ENCODE data around the gene RTN4R.
A peak's percentile ranks its signal among the peaks of the same experiment; 100 is the strongest.

Gene RTN4R

GRCh38 chr22:20302438-20303228, 34.5 kb upstream of the RTN4R start:
- H4K20me1 ChIP-seq (ENCODE audit: control insufficient read depth, insufficient read depth, low read depth, low read length) = no peaks in the 10 kb centered on the region
- H3K4me1 ChIP-seq (ENCODE audit: control insufficient read depth, low read length) = peaks cover 9% of the 10 kb centered on the region; the same call in 1 of the 2 replicates
- H3K4me3 ChIP-seq (ENCODE audit: low read length) = no peak overlapping the region
- no peak for TF ChIP-seq EZH2phosphoT487 (IDR thresholded peaks at IDR 0.05; ENCODE audit: borderline replicate concordance, low read length)
- no peak for TF ChIP-seq CTCF (IDR thresholded peaks at IDR 0.05; ENCODE audit: low read depth, low read length, poor library complexity, severe bottlenecking)
- no peaks in the 10 kb centered on the region for H3K9me2 ChIP-seq (replicated peaks; ENCODE audit: control insufficient read depth, low read length)
- H3K4me2 ChIP-seq (ENCODE audit: low read length) = no peak overlapping the region
- H3K27me3 ChIP-seq (ENCODE audit: control insufficient read depth, low read length) = peaks cover 5% of the 10 kb centered on the region; the same call in 1 of the 2 replicates
- no peak overlapping the region for H3K27ac ChIP-seq (ENCODE audit: low read depth, low read length)
- H3F3A ChIP-seq (ENCODE audit: control insufficient read depth, insufficient read depth) = no peaks in the 10 kb centered on the region
- no peaks in the 10 kb centered on the region for H3K9me3 ChIP-seq (ENCODE audit: control insufficient read depth, insufficient read depth, low read length)
- no peaks in the 10 kb centered on the region for H3K79me2 ChIP-seq (ENCODE audit: control insufficient read depth, low read length)
- no peaks in the 10 kb centered on the region for H3K36me3 ChIP-seq (ENCODE audit: control insufficient read depth, low read length)

- no peaks in the 10 kb centered on the region for H3K79me2 ChIP-seq (ENCODE audit: control insufficient read depth, low read length)
- no peaks in the 10 kb centered on the region for H3K9me2 ChIP-seq (replicated peaks; ENCODE audit: control insufficient read depth, low read length)
- H3K4me1 ChIP-seq (ENCODE audit: control insufficient read depth, low read length) = peaks cover 9% of the 10 kb centered on the region; the same call in 1 of the 2 replicates
- H4K20me1 ChIP-seq (ENCODE audit: control insufficient read depth, insufficient read depth, low read depth, low read length) = no peaks in the 10 kb centered on the region
- H3K36me3 ChIP-seq (ENCODE audit: control insufficient read depth, low read length) = no peaks in the 10 kb centered on the region
- H3K4me3 ChIP-seq (ENCODE audit: low read length) = peak overlapping the region; percentile 79
- peak overlapping the region; percentile 98 for H3K4me2 ChIP-seq (ENCODE audit: low read length)
- H3K27ac ChIP-seq (ENCODE audit: low read depth, low read length) = no peak overlapping the region
- no peak for TF ChIP-seq CTCF (IDR thresholded peaks at IDR 0.05; ENCODE audit: low read depth, low read length, poor library complexity, severe bottlenecking)
- TF ChIP-seq EZH2phosphoT487 (IDR thresholded peaks at IDR 0.05; ENCODE audit: borderline replicate concordance, low read length) = no peak
- H3K27me3 ChIP-seq (ENCODE audit: control insufficient read depth, low read length) = peaks cover 5% of the 10 kb centered on the region; the same call in 1 of the 2 replicates
- H3F3A ChIP-seq (ENCODE audit: control insufficient read depth, insufficient read depth) = no peaks in the 10 kb centered on the region
- no peaks in the 10 kb centered on the region for H3K9me3 ChIP-seq (ENCODE audit: control insufficient read depth, insufficient read depth, low read length)
Observed at GRCh38 chr22:20299746-20300136, 31.6 kb upstream of the RTN4R start.

GRCh38 chr22:20298803-20299745, 31.0 kb upstream of the RTN4R start:
- Histone ChIP-seq H3K36me3 (ENCODE audit: control insufficient read depth, low read length) (no peaks in the 10 kb centered on the region), H3K4me3 (ENCODE audit: low read length) (peak overlapping the region; percentile 79), H3F3A (ENCODE audit: control insufficient read depth, insufficient read depth) (no peaks in the 10 kb centered on the region), H3K27me3 (ENCODE audit: control insufficient read depth, low read length) (peaks cover 5% of the 10 kb centered on the region; the same call in 1 of the 2 replicates), H3K4me1 (ENCODE audit: control insufficient read depth, low read length) (peaks cover 9% of the 10 kb centered on the region; the same call in 1 of the 2 replicates), H4K20me1 (ENCODE audit: control insufficient read depth, insufficient read depth, low read depth, low read length) (no peaks in the 10 kb centered on the region), H3K9me2 (replicated peaks; ENCODE audit: control insufficient read depth, low read length) (no peaks in the 10 kb centered on the region), H3K27ac (ENCODE audit: low read depth, low read length) (no peak overlapping the region), H3K4me2 (ENCODE audit: low read length) (peak overlapping the region; percentile 98), H3K79me2 (ENCODE audit: control insufficient read depth, low read length) (no peaks in the 10 kb centered on the region), H3K9me3 (ENCODE audit: control insufficient read depth, insufficient read depth, low read length) (no peaks in the 10 kb centered on the region)
- TF ChIP-seq CTCF (IDR thresholded peaks at IDR 0.05; ENCODE audit: low read depth, low read length, poor library complexity, severe bottlenecking) (no peak), EZH2phosphoT487 (IDR thresholded peaks at IDR 0.05; ENCODE audit: borderline replicate concordance, low read length) (no peak)

Measured in DOHH2 (cell line).